Upper lobe of left lung (tissue), 4 donors: ENCODE data around the gene ZNF526.

Experiments
- CTCF ChIP-seq, 6 experiments: fragments of 450-650 bp in 4 of 6; fragments of 200-600 bp in 2 of 6; sonication (generic) in 2 of 6; IDR thresholded peaks; one replicate each; pipeline ENCODE4 v1.5.1; 2016 to 2019; ENCODE audit warnings: antibody characterized with exemption in 6 of 6
- POLR2A ChIP-seq, 4 donors: fragments of 450-650 bp; IDR thresholded peaks; one replicate each; pipeline ENCODE4 v1.5.1; 2016 to 2017; ENCODE audit warnings: antibody characterized with exemption in 4 of 4, mild to moderate bottlenecking in 2 of 4

GRCh38 chr19:42246922-42247639 is 27.0 kb downstream of the ZNF526 start:
- TF ChIP-seq CTCF (IDR thresholded peaks at IDR 0.05): no peak
- no peak for TF ChIP-seq POLR2A (IDR thresholded peaks at IDR 0.05)
